Vagina (tissue), 2 donors: Measurements from ENCODE around the gene TP73. TPM values are rescaled to one million over a fixed set of nuclear protein-coding genes. Genes with fewer than 3 reads are reported as not detected.

Experiments used
- DNase-seq, 2 donors: peaks; one replicate each; pipeline ENCODE4 v3.0.0-alpha.2; 2017; ENCODE audit errors: extremely low spot score in 2 of 2
- H3K27ac ChIP-seq: fragments of 200-600 bp; sonication (generic); one replicate; pipeline ENCODE4 v1.5.1; 2019
- H3K27me3 ChIP-seq: fragments of 200-600 bp; sonication (generic); one replicate; pipeline ENCODE4 v1.5.1; 2019
- H3K36me3 ChIP-seq, 2 donors: fragments of 200-600 bp; sonication (generic); one replicate each; pipeline ENCODE4 v1.5.1; 2017 to 2019
- H3K4me1 ChIP-seq: fragments of 200-600 bp; sonication (generic); one replicate; pipeline ENCODE4 v1.5.1; 2019
- H3K4me3 ChIP-seq, 2 donors: fragments of 200-600 bp; sonication (generic); 1 replicate in 1 of 2; 2 replicates in 1 of 2; pipeline ENCODE4 v1.5.1; 2016 to 2019
- H3K9me3 ChIP-seq: fragments of 200-600 bp; sonication (generic); one replicate; pipeline ENCODE4 v1.5.1; 2019
- POLR2A ChIP-seq, 2 donors: fragments of 450-650 bp; IDR thresholded peaks; one replicate each; pipeline ENCODE4 v1.6.1; 2017; ENCODE audit warnings: antibody characterized with exemption in 2 of 2, mild to moderate bottlenecking in 2 of 2, moderate library complexity in 2 of 2
- POLR2AphosphoS5 ChIP-seq, 2 donors: sonication (generic); formaldehyde crosslinking; IDR thresholded peaks; one replicate each; pipeline ENCODE4 v1.9.0; 2017; ENCODE audit warnings: antibody characterized with exemption in 2 of 2, mild to moderate bottlenecking in 2 of 2, low read depth in 1 of 2; ENCODE audit not compliant: insufficient read depth in 1 of 2
- intact Hi-C: fragments of 100-400 bp; cut with DNase I; formaldehyde crosslinking; loops from one replicate; pipeline ENCODE4 v1.15.1; 2023
- total RNA-seq: library from RNA; depleted of rRNA; stranded (reverse); fragments of >200 nt; gene quantifications from one replicate; pipeline ENCODE4 v1.2.3, GENCODE V29; 2016
- TF ChIP-seq, protein P1 (sequence below), 3 experiments: fragments of 450-650 bp in 2 of 3; fragments of 200-600 bp in 1 of 3; sonication (generic) in 1 of 3; IDR thresholded peaks; one replicate each; pipeline ENCODE4 v1.5.1; 2017 to 2019; ENCODE audit warnings: antibody characterized with exemption in 3 of 3, mild to moderate bottlenecking in 2 of 3, moderate library complexity in 2 of 3

The TP73 gene
- total RNA-seq, 1 donor from 2014 or later = 8.1 TPM

DNA sequence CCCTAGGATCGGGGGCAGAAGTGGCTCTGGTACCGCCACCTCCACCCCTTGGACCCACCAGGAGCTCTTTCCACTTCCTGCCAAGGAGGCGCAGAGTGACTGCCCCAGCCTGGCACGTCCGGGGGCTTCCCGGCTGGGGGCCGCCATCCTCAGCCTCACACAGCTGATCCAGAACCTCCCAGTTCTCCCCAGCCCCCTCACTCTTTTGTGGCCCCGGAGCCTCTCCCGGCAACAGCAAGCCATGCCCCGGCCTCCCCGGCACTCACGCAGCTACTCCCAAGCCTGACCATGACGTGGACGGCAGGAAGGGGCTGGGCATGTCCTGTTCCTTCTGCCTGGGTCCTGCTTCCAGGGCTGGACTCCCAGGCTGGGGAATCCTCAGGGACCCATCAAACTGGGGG is 17.1 kb downstream of the TP73 start:
- Histone ChIP-seq H3K27me3 (no peaks in the 10 kb centered on the region), H3K4me1 (peaks cover 10% of the 10 kb centered on the region), H3K27ac (no peak overlapping the region), H3K4me3 (no peak overlapping the region), H3K9me3 (no peaks in the 10 kb centered on the region), H3K36me3 (no peaks in the 10 kb centered on the region)
- no peak for DNase-seq
- intact Hi-C loops = no loop called here
- no peak for TF ChIP-seq POLR2A (IDR thresholded peaks at IDR 0.05)
- no peak for TF ChIP-seq POLR2AphosphoS5 (IDR thresholded peaks at IDR 0.05; ENCODE audit: insufficient read depth in 1 of 2, low read depth in 1 of 2)
- TF ChIP-seq, protein P1, sequence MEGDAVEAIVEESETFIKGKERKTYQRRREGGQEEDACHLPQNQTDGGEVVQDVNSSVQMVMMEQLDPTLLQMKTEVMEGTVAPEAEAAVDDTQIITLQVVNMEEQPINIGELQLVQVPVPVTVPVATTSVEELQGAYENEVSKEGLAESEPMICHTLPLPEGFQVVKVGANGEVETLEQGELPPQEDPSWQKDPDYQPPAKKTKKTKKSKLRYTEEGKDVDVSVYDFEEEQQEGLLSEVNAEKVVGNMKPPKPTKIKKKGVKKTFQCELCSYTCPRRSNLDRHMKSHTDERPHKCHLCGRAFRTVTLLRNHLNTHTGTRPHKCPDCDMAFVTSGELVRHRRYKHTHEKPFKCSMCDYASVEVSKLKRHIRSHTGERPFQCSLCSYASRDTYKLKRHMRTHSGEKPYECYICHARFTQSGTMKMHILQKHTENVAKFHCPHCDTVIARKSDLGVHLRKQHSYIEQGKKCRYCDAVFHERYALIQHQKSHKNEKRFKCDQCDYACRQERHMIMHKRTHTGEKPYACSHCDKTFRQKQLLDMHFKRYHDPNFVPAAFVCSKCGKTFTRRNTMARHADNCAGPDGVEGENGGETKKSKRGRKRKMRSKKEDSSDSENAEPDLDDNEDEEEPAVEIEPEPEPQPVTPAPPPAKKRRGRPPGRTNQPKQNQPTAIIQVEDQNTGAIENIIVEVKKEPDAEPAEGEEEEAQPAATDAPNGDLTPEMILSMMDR (IDR thresholded peaks at IDR 0.05) = no peak

DNA sequence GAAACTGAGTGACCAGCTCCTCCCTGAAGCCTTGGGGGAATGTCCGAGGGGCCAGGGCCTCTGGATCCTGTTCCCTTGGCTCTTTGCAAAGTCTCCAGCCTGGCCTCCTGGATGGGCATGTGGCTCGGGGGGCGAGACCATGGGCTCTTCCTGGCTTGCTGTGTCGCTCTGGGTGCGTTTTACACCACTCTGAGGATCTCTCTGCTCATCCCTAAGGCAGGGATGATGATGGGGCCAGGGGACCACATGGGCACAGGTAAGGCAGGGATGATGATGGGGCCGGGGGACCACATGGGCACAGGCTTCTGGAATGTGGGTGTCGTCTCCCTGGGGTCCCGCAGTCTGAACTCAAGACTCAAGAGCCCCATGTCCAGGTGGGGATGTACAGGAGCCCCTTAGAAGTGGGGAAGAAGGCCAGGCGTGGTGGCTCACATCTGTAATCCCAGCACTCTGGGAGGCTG is 17.7 kb downstream of the TP73 start:
- Histone ChIP-seq H3K36me3 (no peaks in the 10 kb centered on the region), H3K9me3 (no peaks in the 10 kb centered on the region), H3K4me3 (no peak overlapping the region), H3K27ac (no peak overlapping the region), H3K4me1 (peaks cover 10% of the 10 kb centered on the region), H3K27me3 (no peaks in the 10 kb centered on the region)
- intact Hi-C loops = no loop called here
- DNase-seq = no peak
- TF ChIP-seq, protein P1 (IDR thresholded peaks at IDR 0.05) = no peak
- TF ChIP-seq POLR2AphosphoS5 (IDR thresholded peaks at IDR 0.05; ENCODE audit: insufficient read depth in 1 of 2, low read depth in 1 of 2) (no peak), POLR2A (IDR thresholded peaks at IDR 0.05) (no peak)

DNA sequence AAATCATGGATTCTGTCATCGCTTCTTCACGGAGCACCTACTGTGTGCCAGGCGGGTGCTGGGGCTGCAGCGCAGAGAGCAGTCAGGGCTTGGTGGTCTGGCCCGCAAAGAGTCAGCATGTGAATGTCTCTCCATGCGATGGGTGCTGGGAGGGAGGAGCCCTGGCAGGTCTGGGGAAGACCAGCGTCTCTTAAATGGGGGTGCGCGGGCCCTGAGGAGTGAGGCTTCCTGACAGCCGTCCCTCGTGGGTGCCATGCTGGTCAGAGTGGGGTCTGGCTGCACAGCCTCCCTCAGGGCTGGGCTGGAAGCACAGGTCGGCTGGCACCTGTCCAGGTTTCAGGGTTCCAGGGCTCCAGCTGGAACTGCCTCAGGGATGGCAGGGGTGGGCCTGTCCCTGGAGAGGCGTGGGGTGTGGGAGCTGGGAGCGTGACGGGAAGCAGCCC is 18.5 kb downstream of the TP73 start:
- Histone ChIP-seq H3K36me3 (no peaks in the 10 kb centered on the region), H3K4me1 (peaks cover 10% of the 10 kb centered on the region), H3K9me3 (no peaks in the 10 kb centered on the region), H3K4me3 (no peak overlapping the region), H3K27ac (no peak overlapping the region), H3K27me3 (no peaks in the 10 kb centered on the region)
- no peak for DNase-seq
- intact Hi-C loops = no loop called here
- TF ChIP-seq POLR2A (IDR thresholded peaks at IDR 0.05) (no peak), POLR2AphosphoS5 (IDR thresholded peaks at IDR 0.05; ENCODE audit: insufficient read depth in 1 of 2, low read depth in 1 of 2) (no peak)
- TF ChIP-seq, protein P1 (IDR thresholded peaks at IDR 0.05) = no peak

DNA sequence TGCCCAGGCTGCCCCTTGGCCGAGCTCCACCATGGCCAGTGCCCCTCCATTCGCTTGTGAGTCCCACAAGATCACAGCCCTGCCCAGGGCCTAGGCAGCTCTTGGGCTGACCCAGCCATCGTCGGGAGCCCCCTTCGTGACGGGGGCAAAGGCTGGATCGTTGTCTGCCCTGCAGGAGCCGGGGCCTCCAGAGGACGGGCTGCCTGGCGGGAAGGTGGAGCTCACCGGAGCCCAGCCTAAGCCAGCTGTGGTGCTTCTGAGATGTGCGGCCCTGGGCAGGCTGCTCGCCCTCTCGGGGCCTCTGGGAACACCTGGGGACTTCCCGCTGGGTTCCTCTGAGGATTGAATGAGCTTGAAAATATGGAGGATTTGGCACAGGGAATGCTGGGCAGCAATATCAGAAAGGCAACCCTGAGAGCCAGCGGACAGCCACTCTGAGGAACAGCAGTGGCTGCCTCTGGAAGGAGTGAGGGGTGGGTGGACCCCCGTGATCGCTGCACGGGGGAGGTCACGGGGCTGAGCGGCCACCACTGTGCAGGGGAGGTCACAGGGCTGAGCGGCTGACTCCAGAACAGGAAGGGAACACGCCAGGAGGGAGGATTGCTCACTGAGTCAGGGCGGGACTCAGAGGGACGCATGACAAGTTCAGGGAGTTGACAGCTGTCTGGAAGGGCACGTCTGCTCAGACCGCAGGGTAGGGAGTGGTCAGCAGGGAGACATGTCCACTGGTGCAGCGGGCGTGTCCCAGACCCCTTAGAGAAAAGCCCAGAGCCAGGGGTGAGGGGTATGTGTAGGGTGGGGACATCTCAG is 19.3 kb downstream of the TP73 start:
- TF ChIP-seq POLR2AphosphoS5 (IDR thresholded peaks at IDR 0.05; ENCODE audit: insufficient read depth in 1 of 2, low read depth in 1 of 2) (no peak), POLR2A (IDR thresholded peaks at IDR 0.05) (no peak)
- TF ChIP-seq, protein P1 (IDR thresholded peaks at IDR 0.05) = no peak
- DNase-seq = no peak
- H3K36me3 ChIP-seq = no peaks in the 10 kb centered on the region
- no peak overlapping the region for H3K4me3 ChIP-seq
- no peaks in the 10 kb centered on the region for H3K9me3 ChIP-seq
- intact Hi-C loops = no loop called here
- H3K4me1 ChIP-seq = peaks cover 10% of the 10 kb centered on the region
- H3K27ac ChIP-seq = no peak overlapping the region
- H3K27me3 ChIP-seq = no peaks in the 10 kb centered on the region
